ENCODE measurements around the gene IFNE. TPM values are rescaled to one million over a fixed set of nuclear protein-coding genes. Genes with fewer than 3 reads are reported as not detected.

Gene IFNE
- total and polyA plus RNA-seq, 4 donors, result not detected

- WGBS, result 43% methylated on average over 1 of the region's 1 CpG
These were observed 9.6 kb upstream of the IFNE start for GRCh38 chr9:21491756-21492155.

More at GRCh38 chr9:21491756-21492155, 9.6 kb upstream of the IFNE start:
- no peak overlapping the region for H3K27ac ChIP-seq (ENCODE audit: low read depth in 1 of 2, low read length in 2 of 2)
- H3K36me3 ChIP-seq (ENCODE audit: control insufficient read depth in 4 of 4, insufficient read depth in 3 of 4, low read depth in 1 of 4, low read length in 3 of 4), result no peaks in the 10 kb centered on the region
- no peak for DNase-seq (ENCODE audit: low spot score)
- no peaks in the 10 kb centered on the region for H3K4me1 ChIP-seq (ENCODE audit: control insufficient read depth in 4 of 4, insufficient read depth in 4 of 4, low read length in 3 of 4)
- H3K9ac ChIP-seq (ENCODE audit: low read depth in 1 of 2, low read length in 2 of 2), result no peak overlapping the region
- no peak overlapping the region for H3K4me3 ChIP-seq (ENCODE audit: low read depth in 1 of 3, low read length in 3 of 3)
- no peaks in the 10 kb centered on the region for H3K9me3 ChIP-seq (ENCODE audit: control insufficient read depth in 4 of 4, low read length in 3 of 4)
- H3K27me3 ChIP-seq (ENCODE audit: control insufficient read depth in 4 of 4, insufficient read depth in 4 of 4, low read length in 3 of 4), result no peaks in the 10 kb centered on the region
- TF ChIP-seq RAD21 (IDR thresholded peaks at IDR 0.05) (no peak), HNF4A (conservative IDR thresholded peaks at IDR 0.05) (no peak), EGR1 (IDR thresholded peaks at IDR 0.05; ENCODE audit: low read depth in 2 of 2) (no peak), FOXA2 (IDR thresholded peaks at IDR 0.05) (no peak), REST (IDR thresholded peaks at IDR 0.05) (no peak), GABPA (IDR thresholded peaks at IDR 0.05 in 1 of 2, conservative IDR thresholded peaks at IDR 0.05 in 1 of 2) (no peak), MAX (IDR thresholded peaks at IDR 0.05) (no peak), NR2F2 (IDR thresholded peaks at IDR 0.05) (no peak), HNF4G (IDR thresholded peaks at IDR 0.05) (no peak), CTCF (IDR thresholded peaks at IDR 0.05; ENCODE audit: low read depth, low read length, missing input control) (no peak), RXRA (IDR thresholded peaks at IDR 0.05) (no peak), FOXA1 (IDR thresholded peaks at IDR 0.05) (no peak), ATF3 (IDR thresholded peaks at IDR 0.05) (no peak), TAF1 (conservative IDR thresholded peaks at IDR 0.05) (no peak)

Data from liver (tissue), 9 donors.